ENCODE results near the gene FBXW10. TPM values are rescaled to one million over a fixed set of nuclear protein-coding genes. Genes with fewer than 3 reads are reported as not detected.

The FBXW10 gene
- total RNA-seq (2022; extraction: Qiagen RNA extraction): 0.82 to 1.1 TPM (median 0.95 TPM) in 5 replicates

GRCh38 chr17:18743699-18744421, at the start of gene FBXW10:
Gene FBXW10 (plus strand): TSS chr17:18744054. CDS start chr17:18744245, 191 bp downstream.

GRCh38 chr17:18780991-18781718, 37.3 kb downstream of the FBXW10 start, which contains the start of gene TVP23B:
Gene TVP23B (plus strand): TSS chr17:18781183. CDS start chr17:18781294, 111 bp downstream.

Other genes with a start within 250 kb of the FBXW10 start
- gene TBC1D28, start 99.7 kb upstream of the FBXW10 start, total RNA-seq (2022; extraction: Qiagen RNA extraction): not detected in 5 replicates
- gene FOXO3B, start 61.7 kb upstream of the FBXW10 start, total RNA-seq (2022; extraction: Qiagen RNA extraction): 2.9 to 4.2 TPM (median 3.6 TPM) in 5 replicates
- 56.8 to 75.7 TPM (median 59.4 TPM) in 5 replicates for gene TVP23B, start 37.1 kb downstream of the FBXW10 start, total RNA-seq (2022; extraction: Qiagen RNA extraction)
- gene PRPSAP2, start 114.1 kb downstream of the FBXW10 start, total RNA-seq (2022; extraction: Qiagen RNA extraction): 37.7 to 41.1 TPM (median 38.7 TPM) in 5 replicates
- 0.13 to 0.27 TPM (median 0.17 TPM) in 5 replicates for gene SLC5A10, start 208.1 kb downstream of the FBXW10 start, total RNA-seq (2022; extraction: Qiagen RNA extraction)